ENCODE data around the gene UGT1A1.

UGT1A1 gene

GRCh38 chr2:233818639-233819621, 58.9 kb downstream of the UGT1A1 start:
- DNase-seq: no peak

- DNase-seq: no peak
These were observed 60.1 kb downstream of the UGT1A1 start for GRCh38 chr2:233819884-233820773.

- DNase-seq: no peak
These were observed 60.7 kb downstream of the UGT1A1 start for GRCh38 chr2:233820774-233821105.

- no peak for DNase-seq
These were observed 61.1 kb downstream of the UGT1A1 start for GRCh38 chr2:233821196-233821595.

DNA sequence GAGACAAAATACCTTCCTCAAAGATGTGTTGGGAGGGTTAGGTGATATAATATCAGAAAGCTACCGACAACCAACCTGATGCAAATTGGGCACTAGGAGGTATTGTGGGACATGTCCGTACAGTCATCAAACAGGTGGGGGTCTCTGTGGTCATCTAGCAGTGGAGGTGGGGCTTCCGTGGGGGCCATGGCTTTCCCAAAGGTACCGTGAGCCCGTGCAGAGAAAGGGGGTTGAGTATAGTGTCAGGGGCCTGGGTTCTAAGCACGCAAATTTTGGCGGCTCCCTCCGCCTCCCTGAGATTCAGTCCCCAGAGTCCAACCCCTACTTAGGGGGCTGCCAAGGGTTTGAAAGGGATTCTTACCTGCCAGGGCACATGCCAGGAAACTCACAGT, 61.6 kb downstream of the UGT1A1 start:
- DNase-seq: no peak

- no peak for DNase-seq
These were observed 62.2 kb downstream of the UGT1A1 start for GRCh38 chr2:233822101-233822771.

All from T-helper 9 cell (primary cell).